Measurements from ENCODE around the gene CTCF. TPM values are rescaled to one million over a fixed set of nuclear protein-coding genes. Genes with fewer than 3 reads are reported as not detected.

CTCF gene
- polyA plus RNA-seq, 1 experiment = 24.4 TPM

- no peaks in the 10 kb centered on the region for H3K9me3 ChIP-seq (ENCODE audit: control insufficient read depth, insufficient read depth, low read length)
- no peak overlapping the region for H3K4me3 ChIP-seq (ENCODE audit: low read depth, low read length)
- H3K27me3 ChIP-seq (ENCODE audit: control insufficient read depth, insufficient read depth, low read length) = no peaks in the 10 kb centered on the region
- ChIA-PET POLR2A (interaction anchor here (0.5 to 0.9 kb wide), 2 partner anchors 110 to 252 kb away, joined by 3 to 5 read pairs; partner anchors contain the start of gene CTCF), CTCF (interaction anchor here (0.5 to 11.4 kb wide), 22 partner anchors 10 to 360 kb away, joined by 3 to 181 read pairs (median 4); partner anchors contain the start of genes NRN1L, RANBP10 and TSNAXIP1)
- TF ChIP-seq, protein P1, sequence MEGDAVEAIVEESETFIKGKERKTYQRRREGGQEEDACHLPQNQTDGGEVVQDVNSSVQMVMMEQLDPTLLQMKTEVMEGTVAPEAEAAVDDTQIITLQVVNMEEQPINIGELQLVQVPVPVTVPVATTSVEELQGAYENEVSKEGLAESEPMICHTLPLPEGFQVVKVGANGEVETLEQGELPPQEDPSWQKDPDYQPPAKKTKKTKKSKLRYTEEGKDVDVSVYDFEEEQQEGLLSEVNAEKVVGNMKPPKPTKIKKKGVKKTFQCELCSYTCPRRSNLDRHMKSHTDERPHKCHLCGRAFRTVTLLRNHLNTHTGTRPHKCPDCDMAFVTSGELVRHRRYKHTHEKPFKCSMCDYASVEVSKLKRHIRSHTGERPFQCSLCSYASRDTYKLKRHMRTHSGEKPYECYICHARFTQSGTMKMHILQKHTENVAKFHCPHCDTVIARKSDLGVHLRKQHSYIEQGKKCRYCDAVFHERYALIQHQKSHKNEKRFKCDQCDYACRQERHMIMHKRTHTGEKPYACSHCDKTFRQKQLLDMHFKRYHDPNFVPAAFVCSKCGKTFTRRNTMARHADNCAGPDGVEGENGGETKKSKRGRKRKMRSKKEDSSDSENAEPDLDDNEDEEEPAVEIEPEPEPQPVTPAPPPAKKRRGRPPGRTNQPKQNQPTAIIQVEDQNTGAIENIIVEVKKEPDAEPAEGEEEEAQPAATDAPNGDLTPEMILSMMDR (IDR thresholded peaks at IDR 0.05; ENCODE audit: low read depth, low read length) = peak; percentile 83
- DNase-seq (ENCODE audit: low read depth, low spot score) = peak; percentile 56
- H3K27ac ChIP-seq (ENCODE audit: low read depth, low read length) = no peak overlapping the region
Measured at GRCh38 chr16:67672739-67673662, 110.7 kb downstream of the CTCF start.

- Histone ChIP-seq H3K27ac (ENCODE audit: low read depth, low read length) (peak overlapping the region; percentile 11), H3K27me3 (ENCODE audit: control insufficient read depth, insufficient read depth, low read length) (no peaks in the 10 kb centered on the region), H3K4me3 (ENCODE audit: low read depth, low read length) (no peak overlapping the region), H3K9me3 (ENCODE audit: control insufficient read depth, insufficient read depth, low read length) (no peaks in the 10 kb centered on the region)
- ChIA-PET POLR2A (interaction anchor here (0.5 to 0.6 kb wide), 2 partner anchors 59 to 168 kb away, joined by 3 to 8 read pairs; no protein-coding TSS in a partner anchor), CTCF (interaction anchor here (0.5 to 11.4 kb wide), 9 partner anchors 9 to 359 kb away, joined by 3 to 181 read pairs (median 7); partner anchors contain the start of genes RANBP10 and TSNAXIP1)
- TF ChIP-seq, protein P1 (IDR thresholded peaks at IDR 0.05; ENCODE audit: low read depth, low read length) = no peak
- DNase-seq (ENCODE audit: low read depth, low spot score) = no peak
Measured at GRCh38 chr16:67673712-67674580, 111.6 kb downstream of the CTCF start.

DNA sequence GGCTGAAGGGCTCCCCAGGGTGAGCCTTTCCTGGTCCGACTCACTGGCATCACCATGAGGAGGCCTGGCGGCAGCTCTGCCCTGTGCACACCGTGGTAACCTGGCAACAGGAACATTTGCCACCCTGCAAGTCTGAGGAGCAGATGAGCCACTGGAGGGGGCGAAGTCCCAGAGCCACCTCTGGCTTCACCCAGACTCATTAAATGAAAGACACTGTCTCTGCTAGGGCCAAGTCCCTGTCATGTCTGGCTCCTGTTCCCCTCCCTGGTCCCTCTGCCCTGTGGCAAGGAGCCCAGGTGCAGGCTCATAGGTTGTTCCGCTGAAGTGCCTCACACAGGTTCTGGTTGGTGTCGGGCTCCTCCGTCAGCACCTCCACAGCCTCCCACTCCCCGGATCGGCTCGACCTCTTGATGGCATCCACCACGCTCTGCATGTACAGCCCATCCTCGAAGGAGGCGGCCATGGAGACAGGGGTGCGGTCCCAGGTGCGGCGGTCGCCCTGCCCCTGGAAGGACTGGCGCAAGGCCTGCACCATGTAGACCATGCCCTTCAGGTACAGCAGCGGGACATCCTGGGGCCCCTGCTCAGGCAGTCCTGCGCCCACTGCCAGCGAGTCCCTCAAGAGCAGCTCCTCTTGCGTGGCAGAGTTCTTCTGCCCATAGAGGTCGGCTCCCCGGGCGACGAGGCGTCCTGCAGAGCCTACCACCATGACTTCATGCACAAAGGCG lies 112.7 kb downstream of the CTCF start:
- Histone ChIP-seq H3K27me3 (ENCODE audit: control insufficient read depth, insufficient read depth, low read length) (no peaks in the 10 kb centered on the region), H3K27ac (ENCODE audit: low read depth, low read length) (no peak overlapping the region), H3K9me3 (ENCODE audit: control insufficient read depth, insufficient read depth, low read length) (no peaks in the 10 kb centered on the region), H3K4me3 (ENCODE audit: low read depth, low read length) (no peak overlapping the region)
- no peak for DNase-seq (ENCODE audit: low read depth, low spot score)
- POLR2A ChIA-PET = no interaction called here
- CTCF ChIA-PET = interaction anchor here (1.6 kb wide), 1 partner anchor 154 kb away, joined by 4 read pairs; no protein-coding TSS in a partner anchor
- TF ChIP-seq, protein P1 (IDR thresholded peaks at IDR 0.05; ENCODE audit: low read depth, low read length) = no peak

GRCh38 chr16:67675579-67675935 lies 113.2 kb downstream of the CTCF start:
- POLR2A ChIA-PET = no interaction called here
- H3K9me3 ChIP-seq (ENCODE audit: control insufficient read depth, insufficient read depth, low read length) = no peaks in the 10 kb centered on the region
- DNase-seq (ENCODE audit: low read depth, low spot score) = no peak

More at GRCh38 chr16:67675579-67675935, 113.2 kb downstream of the CTCF start:
- no peak overlapping the region for H3K27ac ChIP-seq (ENCODE audit: low read depth, low read length)
- TF ChIP-seq, protein P1 (IDR thresholded peaks at IDR 0.05; ENCODE audit: low read depth, low read length) = no peak
- H3K4me3 ChIP-seq (ENCODE audit: low read depth, low read length) = no peak overlapping the region
- no peaks in the 10 kb centered on the region for H3K27me3 ChIP-seq (ENCODE audit: control insufficient read depth, insufficient read depth, low read length)
- CTCF ChIA-PET = interaction anchor here (1.6 kb wide), 1 partner anchor 155 kb away, joined by 4 read pairs; no protein-coding TSS in a partner anchor
